K562 (cell line): ENCODE results near the gene SLC2A8. TPM values are rescaled to one million over a fixed set of nuclear protein-coding genes. Genes with fewer than 3 reads are reported as not detected.

Experiments used
- ATAC-seq: fragments of 200-7000 bp; cut with Tn5 transposase; 3 replicates; pipeline ENCODE4 v1.9.1; 2020; ENCODE audit warnings: moderate library complexity
- BruUV-seq: library from RNA; stranded (reverse); fragments of 400-500 nt; replicated peaks from 2 replicates; lab custom pipeline; 2021; lab: Mats Ljungman, UMichigan
- CTCF ChIA-PET: fragments of 300-600 bp; formaldehyde crosslinking; extraction: SDS; loops from one replicate; lab custom pipeline; 2021; ENCODE audit warnings: low intra/inter-chr PET ratio; lab: Yijun Ruan, JAX
- POLR2A ChIA-PET: fragments of 300-600, 350-650 bp; sonication (Branson Sonifier 250); formaldehyde crosslinking; extraction: SDS; loops from one replicate; lab custom pipeline; 2021; ENCODE audit warnings: antibody characterized with exemption, inconsistent platforms; lab: Yijun Ruan, JAX
- DNase-seq, 4 experiments: peaks; one replicate each; pipeline versions ENCODE4 v3.0.0 to v3.0.0-alpha.2; 2011 to 2018; ENCODE audit warnings: low spot score in 3 of 4, mixed read lengths in 3 of 4; ENCODE audit errors: extremely low read depth in 1 of 4
- FAIRE-seq: peaks from 2 replicates; lab custom pipeline; 2011; peaks lifted over from hg19 to GRCh38; lab: Jason Lieb, UNC
- H2AFZ ChIP-seq: 2 replicates; pipeline ENCODE4 v1.6.0; 2011; ENCODE audit warnings: low read depth, low read length, control low read depth, inconsistent platforms
- H3K27ac ChIP-seq: fragments of 200-600 bp; 3 replicates; pipeline ENCODE4 v1.8.0; 2011; ENCODE audit warnings: low read depth, mild to moderate bottlenecking, control low read depth, inconsistent platforms, low read length, moderate library complexity, mixed read lengths; ENCODE audit errors: extremely low read depth
- H3K27me3 ChIP-seq, 2 experiments: fragments of 300-600 bp in 1 of 2; 2 replicates in 1 of 2; 3 replicates in 1 of 2; pipeline versions ENCODE4 v1.6.0 to v1.8.0; 2011; ENCODE audit warnings: inconsistent platforms in 2 of 2, low read length in 2 of 2, mild to moderate bottlenecking in 1 of 2, mixed read lengths in 1 of 2, moderate library complexity in 1 of 2; ENCODE audit not compliant: control insufficient read depth in 2 of 2, insufficient read depth in 2 of 2
- H3K36me3 ChIP-seq: fragments of 300-600 bp; 3 replicates; pipeline ENCODE4 v1.8.0; 2011; ENCODE audit warnings: mild to moderate bottlenecking, low read length, inconsistent platforms; ENCODE audit not compliant: control insufficient read depth, insufficient read depth
- H3K4me1 ChIP-seq, 2 experiments: fragments of 200-600 bp in 1 of 2; replicated peaks in 1 of 2; 2 replicates in 1 of 2; 3 replicates in 1 of 2; pipeline versions ENCODE4 v1.5.1 to v1.8.0; 2011; ENCODE audit warnings: inconsistent platforms in 2 of 2, low read length in 2 of 2, mild to moderate bottlenecking in 1 of 2, mixed read lengths in 1 of 2, moderate library complexity in 1 of 2; ENCODE audit not compliant: control insufficient read depth in 2 of 2, insufficient read depth in 2 of 2
- H3K4me2 ChIP-seq: 2 replicates; pipeline ENCODE4 v1.6.1; 2011; ENCODE audit warnings: low read length, control low read depth, inconsistent platforms, mixed read lengths; ENCODE audit not compliant: insufficient read depth
- H3K4me3 ChIP-seq: fragments of 200-600 bp; sonication (generic), shearing (Covaris generic); 2 replicates; pipeline ENCODE4 v1.5.1; 2016; ENCODE audit warnings: control low read depth, inconsistent platforms
- H3K79me2 ChIP-seq: fragments of 200-600 bp; 3 replicates; pipeline ENCODE4 v1.8.0; 2011; ENCODE audit warnings: low read length, inconsistent platforms; ENCODE audit not compliant: control insufficient read depth, insufficient read depth
- H3K9ac ChIP-seq, 2 experiments: 2 replicates each; pipeline versions ENCODE4 v1.6.0 to v1.6.1; 2011; ENCODE audit warnings: low read depth in 2 of 2, low read length in 2 of 2, control low read depth in 1 of 2, inconsistent platforms in 1 of 2, mild to moderate bottlenecking in 1 of 2, mixed read lengths in 1 of 2; ENCODE audit not compliant: insufficient read depth in 1 of 2
- H3K9me1 ChIP-seq: one replicate; pipeline ENCODE4 v1.6.0; 2011; ENCODE audit warnings: inconsistent platforms, mild to moderate bottlenecking, low read length, moderate library complexity; ENCODE audit not compliant: control insufficient read depth, insufficient read depth
- H3K9me3 ChIP-seq: replicated peaks from 2 replicates; pipeline ENCODE4 v1.5.1; 2011; ENCODE audit warnings: low read depth, low read length, inconsistent platforms; ENCODE audit not compliant: control insufficient read depth, insufficient read depth
- H4K20me1 ChIP-seq: replicated peaks from 2 replicates; pipeline ENCODE4 v1.6.1; 2011; ENCODE audit warnings: low read length, inconsistent platforms, mixed read lengths; ENCODE audit not compliant: control insufficient read depth, insufficient read depth
- CC2D1A ChIP-seq: fragments of 450-650 bp; IDR thresholded peaks from 2 replicates; pipeline ENCODE4 v1.6.1; 2017; ENCODE audit warnings: mild to moderate bottlenecking
- CREB3L1 ChIP-seq: fragments of 450-650 bp; IDR thresholded peaks from 2 replicates; pipeline ENCODE4 v1.6.1; 2014; ENCODE audit warnings: low read depth, mild to moderate bottlenecking, moderate library complexity, borderline replicate concordance
- EHMT2 ChIP-seq: fragments of 450-650 bp; IDR thresholded peaks from 2 replicates; pipeline ENCODE4 v1.6.1; 2018; ENCODE audit warnings: antibody characterized with exemption
- ELF1 ChIP-seq: fragments of 200-800 bp; sonication (Bioruptor generic); IDR thresholded peaks from 2 replicates; pipeline ENCODE4 v1.6.1; 2016; ENCODE audit warnings: missing genetic modification characterization, missing compliant biosample characterization
- PTTG1 ChIP-seq: fragments of 450-650 bp; IDR thresholded peaks from 2 replicates; pipeline ENCODE4 v1.6.1; 2016; ENCODE audit warnings: low read depth, mild to moderate bottlenecking, missing genetic modification characterization, missing compliant biosample characterization
- RREB1 ChIP-seq: fragments of 250-450 bp; sonication (Bioruptor Pico); IDR thresholded peaks from 2 replicates; pipeline ENCODE4 v1.4.0; 2020
- SMAD1 ChIP-seq: fragments of 150-350 bp; IDR thresholded peaks from 2 replicates; pipeline ENCODE4 v1.6.1; 2014; ENCODE audit warnings: low read length, low read depth; ENCODE audit not compliant: partially characterized antibody
- SMARCA5 ChIP-seq: fragments of 450-650 bp; IDR thresholded peaks from 2 replicates; pipeline ENCODE4 v1.6.1; 2016
- whole genome bisulfite sequencing: fragments of 100-300 bp; shearing (Covaris generic); methylation state at CpG from one replicate; pipeline ENCODE4 v1.1.6; 2016; ENCODE audit warnings: low coverage, mixed read lengths; ENCODE audit not compliant: insufficient coverage; ENCODE audit errors: missing lambda C conversion rate; 5-methylcytosine and 5-hydroxymethylcytosine counted together
- in situ Hi-C: fragments of 300-500 bp; cut with MboI; formaldehyde crosslinking; loops from 4 replicates; pipeline ENCODE4 v1.15.0; 2018; ENCODE audit warnings: inconsistent platforms, mixed read lengths
- intact Hi-C: fragments of 100-400 bp; cut with micrococcal nuclease; formaldehyde crosslinking; loops from 2 replicates; pipeline ENCODE4 v1.14.2; 2022
- polyA plus RNA-seq, 8 experiments: library from polyadenylated mRNA; depleted of rRNA in 4 of 8; stranded (reverse) in 5 of 8; unstranded in 3 of 8; fragments of >200 nt; fragmentation: Nextera tagmentation in 2 of 8; fragmentation: Illumina TruSeq in 1 of 8; extraction: Ambion mirVana in 2 of 8; extraction: Trizol in 1 of 8; gene quantifications; 2 replicates each; pipeline versions ENCODE4 v1.2.1 to v1.2.3, GENCODE V29; 2011 to 2014; ENCODE audit warnings: inconsistent platforms in 1 of 8, missing spikeins in 1 of 8
- total RNA-seq, 7 experiments: library from RNA; depleted of rRNA in 6 of 7; stranded (reverse); fragments of >200 nt in 6 of 7; fragmentation: Illumina TruSeq in 2 of 7; extraction: Trizol in 2 of 7; gene quantifications; 2 replicates each; pipeline versions ENCODE4 v1.2.1 to v1.2.3, GENCODE V29; 2011 to 2021; ENCODE audit warnings: low replicate concordance in 1 of 7

Gene SLC2A8
- total and polyA plus RNA-seq, 9 of the 15 experiments (the other 6 are each of a cell fraction or from before 2014, with no cell fraction given): 0.13 to 12.9 (median 5.2) TPM

- WGBS: 47% methylated on average over 6 of the region's 6 CpGs
- H4K20me1 ChIP-seq: no peaks in the 10 kb centered on the region; the same call in 1 of the 2 replicates
- H3K27ac ChIP-seq: no peak overlapping the region
- ChIA-PET POLR2A (interaction anchor here (0.7 to 1.3 kb wide), 2 partner anchors 11 to 13 kb away, joined by 3 to 7 read pairs; partner anchors contain the start of gene SLC2A8), CTCF (no interaction called here)
- no peak overlapping the region for H2AFZ ChIP-seq
- peaks cover 2 to 37% of the 10 kb centered on the region in 2 experiments; a peak in 4 of 5 replicates for H3K4me1 ChIP-seq
- H3K9me1 ChIP-seq: peaks cover 6% of the 10 kb centered on the region
- no peaks in the 10 kb centered on the region for H3K9me3 ChIP-seq
- no peaks in the 10 kb centered on the region for H3K27me3 ChIP-seq
- no peak for DNase-seq
- H3K4me2 ChIP-seq: no peak overlapping the region
- TF ChIP-seq RREB1: no peak
- TF ChIP-seq ELF1 (tag): no peak
- no peak for TF ChIP-seq SMARCA5
- no peak for TF ChIP-seq PTTG1 (tag)
- no peak for TF ChIP-seq CC2D1A
- TF ChIP-seq SMAD1: no peak
- no peak for TF ChIP-seq EHMT2
- no peak for TF ChIP-seq CREB3L1
- TF ChIP-seq, all 486 proteins: peak for 0
- Histone ChIP-seq H3K4me3 (no peak overlapping the region), H3K36me3 (no peaks in the 10 kb centered on the region), H3K9ac (peak overlapping the region in 1 of 2 experiments; percentile 78; a peak in 2 of 4 replicates), H3K79me2 (no peaks in the 10 kb centered on the region)
- in situ Hi-C loops (no loop called here), intact Hi-C loops (no loop called here)
- FAIRE-seq (peak; percentile 46), ATAC-seq (no peak; the same call in 2 of the 3 replicates)
- BruUV-seq: no TSS peak
Observed at GRCh38 chr9:127407492-127407843, 10.5 kb downstream of the SLC2A8 start.
